ENCODE measurements around the gene LPP.
A peak's percentile ranks its signal among the peaks of the same experiment; 100 is the strongest.

Gene LPP

GRCh38 chr3:188580659-188581058 is 426.7 kb downstream of the LPP start:
- H3K4me3 Mint-ChIP-seq: no peak overlapping the region
- ATAC-seq (no peak), DNase-seq (ENCODE audit: low spot score in 2 of 2) (no peak)
- no peak overlapping the region for H3K27ac Mint-ChIP-seq
- peaks cover 33% of the 10 kb centered on the region for H3K4me1 Mint-ChIP-seq
- no peaks in the 10 kb centered on the region for H3K9me3 Mint-ChIP-seq
- H3K36me3 Mint-ChIP-seq: peaks cover 5% of the 10 kb centered on the region

- Mint-ChIP-seq H3K9me3 (no peaks in the 10 kb centered on the region), H3K4me3 (no peak overlapping the region), H3K36me3 (peaks cover 5% of the 10 kb centered on the region), H3K27ac (no peak overlapping the region), H3K4me1 (peaks cover 34% of the 10 kb centered on the region)
- DNase-seq (ENCODE audit: low spot score in 2 of 2) (no peak), ATAC-seq (no peak)
Observed at GRCh38 chr3:188581365-188581764, 427.4 kb downstream of the LPP start.

- peaks cover 5% of the 10 kb centered on the region for H3K36me3 Mint-ChIP-seq
- no peak for DNase-seq (ENCODE audit: low spot score in 2 of 2)
- ATAC-seq: no peak
- no peaks in the 10 kb centered on the region for H3K9me3 Mint-ChIP-seq
- H3K4me1 Mint-ChIP-seq: peaks cover 34% of the 10 kb centered on the region
- H3K27ac Mint-ChIP-seq: no peak overlapping the region
- no peak overlapping the region for H3K4me3 Mint-ChIP-seq
Observed at GRCh38 chr3:188581792-188582191, 427.8 kb downstream of the LPP start.

DNA sequence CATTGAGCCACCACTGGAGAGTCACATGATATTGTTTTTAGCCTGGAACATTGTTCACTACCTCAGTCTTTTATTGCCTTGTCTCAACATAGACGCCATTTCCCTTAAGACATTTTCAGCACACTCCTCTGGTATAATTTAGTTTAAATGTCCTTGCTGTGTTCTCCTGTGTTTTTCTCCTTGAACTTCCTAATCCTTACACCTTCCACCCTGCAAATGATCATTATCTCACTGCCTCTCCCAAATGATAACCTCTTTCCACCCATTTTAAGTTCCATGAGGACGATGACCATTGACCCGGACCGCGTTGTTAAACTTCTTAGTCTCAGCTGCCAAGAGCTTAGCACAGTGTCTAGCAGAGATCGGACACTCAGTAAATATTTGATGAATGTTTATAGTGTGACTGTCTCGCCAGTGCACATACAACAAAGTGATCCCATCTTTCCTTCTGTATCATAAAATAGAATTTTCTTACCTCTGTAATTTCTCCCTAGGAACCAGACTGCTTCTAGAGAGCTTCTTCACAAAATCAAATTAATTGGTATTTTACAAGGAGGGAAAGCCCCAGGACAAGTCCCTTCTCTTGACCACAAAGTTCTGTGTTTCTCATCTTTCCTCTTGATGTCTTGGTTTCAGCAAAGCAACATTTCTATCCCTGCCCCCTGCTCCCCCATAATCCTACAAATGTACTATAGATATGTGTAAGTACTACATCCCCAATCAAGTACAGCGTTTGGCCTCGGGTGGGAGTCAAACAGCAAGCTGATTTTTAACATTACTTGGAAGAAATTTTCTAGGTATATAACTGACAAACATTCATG is 429.6 kb downstream of the LPP start:
- DNase-seq (ENCODE audit: low spot score in 2 of 2): no peak
- no peak overlapping the region for H3K27ac Mint-ChIP-seq
- H3K9me3 Mint-ChIP-seq: no peaks in the 10 kb centered on the region
- peaks cover 2% of the 10 kb centered on the region for H3K36me3 Mint-ChIP-seq
- H3K4me1 Mint-ChIP-seq: peaks cover 26% of the 10 kb centered on the region
- no peak overlapping the region for H3K4me3 Mint-ChIP-seq
- peak; percentile 74 for ATAC-seq

DNA sequence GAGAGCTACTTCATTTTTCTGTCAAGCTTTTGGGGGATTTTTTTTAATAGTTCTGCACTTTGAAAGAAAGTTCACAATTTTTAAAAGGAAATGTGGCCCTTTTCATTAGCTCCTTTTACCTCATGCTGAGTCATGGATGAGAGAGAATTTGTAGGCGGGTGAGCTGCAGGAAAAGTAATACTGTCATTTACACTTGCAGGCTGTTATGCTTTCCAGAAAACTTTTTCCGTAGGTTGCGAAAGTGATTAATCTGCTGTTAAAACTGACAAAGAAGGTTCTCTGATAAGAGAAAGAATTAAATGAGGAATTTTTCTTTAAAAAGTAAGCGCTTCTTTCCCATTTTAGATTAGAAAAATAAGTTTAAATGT is 430.2 kb downstream of the LPP start:
- H3K36me3 Mint-ChIP-seq: no peaks in the 10 kb centered on the region
- H3K4me1 Mint-ChIP-seq: peaks cover 22% of the 10 kb centered on the region
- H3K4me3 Mint-ChIP-seq: no peak overlapping the region
- no peak overlapping the region for H3K27ac Mint-ChIP-seq
- ATAC-seq: peak; percentile 81
- DNase-seq (ENCODE audit: low spot score in 2 of 2): no peak
- H3K9me3 Mint-ChIP-seq: no peaks in the 10 kb centered on the region

DNA sequence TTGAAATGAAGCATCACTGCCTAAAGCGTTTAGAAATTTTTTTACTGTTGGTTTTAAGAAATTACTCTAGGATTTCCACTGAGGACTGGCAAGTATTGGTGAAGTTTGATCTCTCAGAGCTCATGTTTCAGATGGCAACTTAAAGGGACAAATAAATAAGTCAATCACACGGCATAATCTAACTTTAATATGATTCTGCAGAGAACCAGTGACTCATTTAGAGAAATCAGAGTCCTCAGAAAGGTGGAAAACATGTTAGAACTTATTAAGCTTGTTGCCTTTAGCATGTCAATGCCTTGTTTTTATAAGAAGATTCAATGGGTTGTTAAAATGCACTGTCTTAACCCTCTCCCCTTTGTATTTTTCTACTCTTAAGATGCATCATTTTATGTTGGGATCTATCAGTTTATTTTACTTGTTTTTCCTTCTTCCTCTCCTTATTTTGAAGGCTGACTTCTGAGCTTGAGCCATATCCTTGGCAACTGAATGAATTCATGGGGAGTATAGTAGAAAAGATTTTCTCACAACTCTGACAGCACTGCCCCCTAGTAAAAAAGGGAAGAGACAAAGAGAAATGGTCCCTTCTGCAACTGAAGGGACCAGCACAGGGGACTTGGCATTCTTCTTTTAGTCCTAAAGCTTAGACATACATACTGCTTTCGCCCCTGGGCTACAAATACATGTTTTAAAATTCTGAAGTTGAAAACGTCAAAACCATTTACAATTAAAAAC is 431.2 kb downstream of the LPP start:
- ATAC-seq: peak; percentile 61
- peaks cover 21% of the 10 kb centered on the region for H3K4me1 Mint-ChIP-seq
- no peak for DNase-seq (ENCODE audit: low spot score in 2 of 2)

DNA sequence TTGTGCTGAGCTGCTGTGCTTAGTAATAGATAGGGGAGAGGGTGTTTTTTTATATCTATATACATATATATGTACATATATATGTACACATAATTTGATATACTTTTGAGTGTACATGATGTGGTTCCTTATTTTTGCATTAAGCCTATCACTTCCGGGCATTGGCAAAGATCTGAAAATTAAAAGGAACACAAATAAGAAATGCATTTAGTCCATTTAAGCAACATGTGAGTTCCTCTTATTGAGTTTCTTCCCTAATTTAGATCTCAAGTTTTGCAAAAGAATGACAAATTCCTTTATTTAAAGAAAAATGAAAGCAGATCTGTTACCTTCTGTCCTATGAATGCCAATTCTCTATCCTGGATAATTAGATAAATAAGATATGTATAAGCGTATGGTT is 435.1 kb downstream of the LPP start:
- ATAC-seq (no peak), DNase-seq (ENCODE audit: low spot score in 2 of 2) (no peak)
- Mint-ChIP-seq H3K36me3 (no peaks in the 10 kb centered on the region), H3K9me3 (no peaks in the 10 kb centered on the region), H3K27ac (no peak overlapping the region), H3K4me1 (peaks cover 27% of the 10 kb centered on the region), H3K4me3 (no peak overlapping the region)

More for the DNA sequence above, 431.2 kb downstream of the LPP start:
- H3K36me3 Mint-ChIP-seq: no peaks in the 10 kb centered on the region
- no peak overlapping the region for H3K27ac Mint-ChIP-seq
- H3K4me3 Mint-ChIP-seq: no peak overlapping the region
- H3K9me3 Mint-ChIP-seq: no peaks in the 10 kb centered on the region

- Mint-ChIP-seq H3K9me3 (no peaks in the 10 kb centered on the region), H3K4me3 (no peak overlapping the region), H3K36me3 (no peaks in the 10 kb centered on the region), H3K4me1 (peaks cover 21% of the 10 kb centered on the region), H3K27ac (no peak overlapping the region)
- ATAC-seq (no peak), DNase-seq (ENCODE audit: low spot score in 2 of 2) (no peak)
Observed at GRCh38 chr3:188589771-188590170, 435.8 kb downstream of the LPP start.

DNA sequence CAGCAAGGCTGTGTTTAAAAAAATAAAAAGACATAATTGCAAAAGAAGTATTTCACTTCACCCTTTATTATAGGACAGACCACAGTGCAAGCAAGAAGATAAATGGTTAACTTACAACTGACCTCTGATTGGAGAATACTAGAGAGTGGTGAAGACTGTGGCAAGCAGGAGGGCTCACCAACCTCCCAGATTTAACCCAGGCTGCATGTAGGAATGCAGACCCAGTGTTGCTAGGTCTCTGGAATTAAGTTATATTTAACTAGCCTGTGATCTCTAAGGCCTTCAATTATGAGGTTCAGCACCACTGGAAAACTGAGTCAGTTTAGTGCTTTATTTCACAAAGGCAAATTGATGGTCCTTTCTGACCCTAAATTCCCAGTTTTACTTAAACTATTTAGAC is 436.6 kb downstream of the LPP start:
- ATAC-seq: no peak
- no peak overlapping the region for H3K4me3 Mint-ChIP-seq
- H3K4me1 Mint-ChIP-seq: peaks cover 13% of the 10 kb centered on the region
- no peak for DNase-seq (ENCODE audit: low spot score in 2 of 2)
- no peaks in the 10 kb centered on the region for H3K36me3 Mint-ChIP-seq
- no peak overlapping the region for H3K27ac Mint-ChIP-seq
- H3K9me3 Mint-ChIP-seq: no peaks in the 10 kb centered on the region

DNA sequence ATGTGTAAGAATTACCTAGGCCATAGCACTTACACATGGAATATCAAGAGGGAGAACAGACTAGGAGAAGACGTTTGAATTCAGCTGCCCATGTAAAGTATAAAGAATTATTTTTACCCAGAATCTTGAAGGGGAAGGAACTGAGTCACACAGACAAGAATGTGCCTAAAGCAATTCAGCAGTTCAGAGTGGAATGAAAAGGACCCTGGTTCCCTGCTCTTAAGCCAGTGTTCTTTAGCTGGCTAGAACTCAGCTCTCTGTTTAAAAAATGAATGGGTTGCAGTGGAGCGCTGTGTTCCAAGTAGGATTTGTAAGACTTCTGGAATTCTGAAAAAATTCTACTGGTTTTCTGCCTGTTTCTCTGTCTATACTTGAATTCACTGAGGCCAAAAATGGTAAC is 440.2 kb downstream of the LPP start:
- H3K36me3 Mint-ChIP-seq: peaks cover 4% of the 10 kb centered on the region
- no peaks in the 10 kb centered on the region for H3K9me3 Mint-ChIP-seq
- ATAC-seq (no peak), DNase-seq (ENCODE audit: low spot score in 2 of 2) (no peak)
- H3K4me3 Mint-ChIP-seq: no peak overlapping the region
- H3K27ac Mint-ChIP-seq: no peak overlapping the region
- peaks cover 12% of the 10 kb centered on the region for H3K4me1 Mint-ChIP-seq

GRCh38 chr3:188595890-188596376 is 442.0 kb downstream of the LPP start:
- Mint-ChIP-seq H3K36me3 (peaks cover 4% of the 10 kb centered on the region), H3K4me1 (peaks cover 12% of the 10 kb centered on the region), H3K4me3 (no peak overlapping the region), H3K27ac (no peak overlapping the region), H3K9me3 (no peaks in the 10 kb centered on the region)
- no peak for ATAC-seq
- no peak for DNase-seq (ENCODE audit: low spot score in 2 of 2)

DNA sequence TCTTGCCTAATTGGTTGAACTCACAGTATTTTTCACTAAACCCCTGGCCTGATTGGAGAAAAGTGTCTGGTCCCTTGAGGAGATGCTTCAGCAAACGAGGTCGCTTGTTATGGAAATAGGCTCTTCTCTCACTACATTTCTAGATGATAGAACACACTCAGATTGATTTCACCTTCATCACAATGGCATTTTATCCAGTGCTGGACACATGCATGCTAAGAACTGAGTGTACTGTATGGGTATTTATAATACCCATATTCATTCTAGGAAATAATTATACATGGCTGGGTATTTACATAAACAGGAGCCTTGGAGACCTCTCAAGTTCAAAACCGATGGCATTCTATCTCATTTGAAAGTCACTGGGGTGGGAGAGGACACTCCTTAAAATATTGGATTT is 444.9 kb downstream of the LPP start:
- H3K4me1 Mint-ChIP-seq: peaks cover 6% of the 10 kb centered on the region
- no peak for ATAC-seq
- DNase-seq (ENCODE audit: low spot score in 2 of 2): no peak
- H3K36me3 Mint-ChIP-seq: peaks cover 4% of the 10 kb centered on the region
- H3K27ac Mint-ChIP-seq: no peak overlapping the region
- H3K4me3 Mint-ChIP-seq: no peak overlapping the region
- no peaks in the 10 kb centered on the region for H3K9me3 Mint-ChIP-seq

- ATAC-seq: no peak
- no peak for DNase-seq (ENCODE audit: low spot score in 2 of 2)
- Mint-ChIP-seq H3K36me3 (peaks cover 4% of the 10 kb centered on the region), H3K9me3 (no peaks in the 10 kb centered on the region), H3K27ac (no peak overlapping the region), H3K4me1 (peaks cover 5% of the 10 kb centered on the region), H3K4me3 (no peak overlapping the region)
Observed at GRCh38 chr3:188602111-188602510, 448.2 kb downstream of the LPP start.

DNA sequence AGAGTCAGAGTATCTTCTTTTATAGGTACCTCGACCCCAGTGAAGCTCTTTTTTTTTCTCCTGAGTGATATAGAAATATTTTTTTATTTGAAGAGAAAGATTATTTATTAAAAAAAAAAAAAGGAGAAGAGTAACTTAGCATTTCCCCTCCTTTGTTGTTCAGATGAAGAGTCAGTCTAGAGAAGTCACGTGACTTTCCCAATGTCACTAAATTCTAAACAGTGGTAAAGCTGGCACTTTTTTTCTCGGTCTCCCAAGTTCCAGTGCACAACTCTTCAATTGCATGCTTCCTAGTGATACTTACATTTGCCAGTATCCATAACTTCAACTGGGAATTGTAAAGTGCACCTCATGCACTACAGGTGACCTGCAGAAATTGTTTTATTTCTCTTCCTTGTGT is 448.7 kb downstream of the LPP start:
- ATAC-seq: no peak

DNA sequence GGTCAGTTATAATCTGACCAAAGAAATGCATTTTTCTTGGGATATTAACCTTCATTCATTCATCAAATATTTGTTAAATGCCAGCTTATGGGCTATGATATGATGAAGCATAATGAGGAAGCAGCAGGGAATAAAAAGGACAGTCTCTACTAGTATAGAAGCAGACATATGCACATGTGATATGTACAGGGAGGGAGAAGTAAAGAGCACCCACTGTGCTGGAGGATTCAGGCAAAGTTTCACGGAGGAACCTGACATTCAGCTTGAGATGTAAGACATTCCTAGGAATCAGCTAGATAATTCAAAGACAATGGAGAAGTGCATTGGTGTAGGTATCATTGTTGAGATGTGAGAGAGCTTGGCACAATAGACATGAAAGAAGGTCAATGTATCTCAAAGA is 450.7 kb downstream of the LPP start:
- no peak for DNase-seq (ENCODE audit: low spot score in 2 of 2)
- Mint-ChIP-seq H3K36me3 (peaks cover 3% of the 10 kb centered on the region), H3K4me1 (peaks cover 5% of the 10 kb centered on the region), H3K27ac (no peak overlapping the region), H3K9me3 (peaks cover 3% of the 10 kb centered on the region), H3K4me3 (no peak overlapping the region)
- ATAC-seq: no peak

More for the DNA sequence above, 448.7 kb downstream of the LPP start:
- Mint-ChIP-seq H3K36me3 (peaks cover 4% of the 10 kb centered on the region), H3K27ac (no peak overlapping the region), H3K4me1 (peaks cover 5% of the 10 kb centered on the region), H3K9me3 (no peaks in the 10 kb centered on the region), H3K4me3 (no peak overlapping the region)
- no peak for DNase-seq (ENCODE audit: low spot score in 2 of 2)

- Mint-ChIP-seq H3K27ac (no peak overlapping the region), H3K9me3 (peaks cover 3% of the 10 kb centered on the region), H3K36me3 (peaks cover 5% of the 10 kb centered on the region), H3K4me1 (peaks cover 5% of the 10 kb centered on the region), H3K4me3 (no peak overlapping the region)
- ATAC-seq (no peak), DNase-seq (ENCODE audit: low spot score in 2 of 2) (no peak)
Observed at GRCh38 chr3:188605231-188605630, 451.3 kb downstream of the LPP start.
